IMR-90 (cell line): Measurements from ENCODE around the gene RTN3.

Source experiments
- CEBPB ChIP-seq: IDR thresholded peaks from 2 replicates; pipeline ENCODE4 v1.6.1; 2012; ENCODE audit warnings: low read depth, low read length, improper control_type of control experiment
- CTCF ChIP-seq: conservative IDR thresholded peaks from 2 replicates; pipeline ENCODE4 v1.5.1; 2012; ENCODE audit warnings: mild to moderate bottlenecking, low read depth, low read length, improper control_type of control experiment
- ELK1 ChIP-seq: fragments of 150-350 bp; IDR thresholded peaks from 2 replicates; pipeline ENCODE4 v1.6.1; 2016; ENCODE audit warnings: low read depth, mild to moderate bottlenecking, low read length, moderate library complexity, borderline replicate concordance
- POLR2A ChIP-seq: IDR thresholded peaks from 2 replicates; pipeline ENCODE4 v1.6.1; 2012; ENCODE audit warnings: mild to moderate bottlenecking, low read depth, low read length
- RAD21 ChIP-seq: IDR thresholded peaks from 2 replicates; pipeline ENCODE4 v1.6.1; 2012; ENCODE audit warnings: low read length, improper control_type of control experiment

- no peak for TF ChIP-seq CTCF
- TF ChIP-seq CEBPB: no peak
- no peak for TF ChIP-seq POLR2A
- no peak for TF ChIP-seq RAD21
- no peak for TF ChIP-seq ELK1
These were observed 97.7 kb downstream of the RTN3 start for GRCh38 chr11:63779039-63779438.
